IMR-90 (cell line): ENCODE data around the gene MPRIP. TPM values are rescaled to one million over a fixed set of nuclear protein-coding genes. Genes with fewer than 3 reads are reported as not detected.

Source experiments
- ATAC-seq: fragments of 200-7000 bp; cut with Tn5 transposase; 2 replicates; pipeline ENCODE4 v1.9.1; 2020; ENCODE audit warnings: low read depth, mild to moderate bottlenecking, moderate library complexity
- BruUV-seq: library from RNA; stranded (reverse); fragments of 400-500 nt; replicated peaks from 2 replicates; lab custom pipeline; 2021; lab: Mats Ljungman, UMichigan
- CTCF ChIA-PET: fragments of 300-600 bp; formaldehyde crosslinking; extraction: SDS; loops from one replicate; lab custom pipeline; 2021; ENCODE audit warnings: antibody characterized with exemption; lab: Yijun Ruan, JAX
- POLR2A ChIA-PET: fragments of 300-600 bp; sonication (Branson Sonifier 250); formaldehyde crosslinking; loops from one replicate; lab custom pipeline; 2022; ENCODE audit warnings: antibody characterized with exemption; ENCODE audit not compliant: unreplicated experiment; lab: Charles Lee
- DNase-seq: peaks from one replicate; pipeline ENCODE4 v3.0.0; 2013
- H2AFZ ChIP-seq: replicated peaks from 2 replicates; pipeline ENCODE3; 2013; ENCODE audit warnings: low read length, mild to moderate bottlenecking; ENCODE audit not compliant: poor library complexity
- H2AK5ac ChIP-seq: 2 replicates; pipeline ENCODE4 v1.6.1; 2013; ENCODE audit warnings: low read depth, low read length, inconsistent platforms
- H2AK9ac ChIP-seq: replicated peaks from 2 replicates; pipeline ENCODE3; 2013; ENCODE audit warnings: mild to moderate bottlenecking, low read depth, low read length, moderate library complexity; ENCODE audit not compliant: poor library complexity
- H2BK120ac ChIP-seq: 2 replicates; pipeline ENCODE4 v1.6.1; 2013; ENCODE audit warnings: low read depth, low read length, inconsistent platforms
- H2BK15ac ChIP-seq: 3 replicates; pipeline ENCODE4 v1.6.1; 2013; ENCODE audit warnings: low read depth, low read length, inconsistent platforms
- H2BK20ac ChIP-seq: 2 replicates; pipeline ENCODE4 v1.6.1; 2013; ENCODE audit warnings: low read depth, mild to moderate bottlenecking, inconsistent platforms, low read length, moderate library complexity
- H2BK5ac ChIP-seq: 2 replicates; pipeline ENCODE4 v1.6.1; 2013; ENCODE audit warnings: mild to moderate bottlenecking, low read depth, low read length, inconsistent platforms; ENCODE audit not compliant: poor library complexity, severe bottlenecking
- H3K14ac ChIP-seq: replicated peaks from 2 replicates; pipeline ENCODE4 v1.6.1; 2013; ENCODE audit warnings: low read depth, low read length, inconsistent platforms
- H3K18ac ChIP-seq: 2 replicates; pipeline ENCODE4 v1.6.1; 2013; ENCODE audit warnings: low read depth, low read length, control low read depth
- H3K23ac ChIP-seq: 2 replicates; pipeline ENCODE4 v1.6.1; 2013; ENCODE audit warnings: low read depth, low read length, inconsistent platforms
- H3K27ac ChIP-seq: 2 replicates; pipeline ENCODE4 v1.5.1; 2013; ENCODE audit warnings: mild to moderate bottlenecking, control low read depth, low read length; ENCODE audit not compliant: insufficient read depth
- H3K27me3 ChIP-seq: 2 replicates; pipeline ENCODE4 v1.6.1; 2013; ENCODE audit warnings: low read length; ENCODE audit not compliant: control insufficient read depth, insufficient read depth
- H3K36me3 ChIP-seq: 2 replicates; pipeline ENCODE4 v1.6.1; 2013; ENCODE audit warnings: low read length, mixed read lengths; ENCODE audit not compliant: control insufficient read depth, insufficient read depth
- H3K4ac ChIP-seq: 2 replicates; pipeline ENCODE4 v1.6.1; 2013; ENCODE audit warnings: low read depth, low read length, inconsistent platforms
- H3K4me1 ChIP-seq: 2 replicates; pipeline ENCODE4 v1.6.1; 2013; ENCODE audit warnings: low read length, mixed read lengths; ENCODE audit not compliant: control insufficient read depth, insufficient read depth
- H3K4me2 ChIP-seq: 2 replicates; pipeline ENCODE4 v1.6.1; 2013; ENCODE audit warnings: low read depth, mild to moderate bottlenecking, control low read depth, low read length, moderate library complexity
- H3K4me3 ChIP-seq: 2 replicates; pipeline ENCODE4 v1.5.1; 2013; ENCODE audit warnings: low read depth, mild to moderate bottlenecking, control low read depth, low read length, moderate library complexity; ENCODE audit not compliant: insufficient read depth
- H3K56ac ChIP-seq: 2 replicates; pipeline ENCODE4 v1.6.1; 2013; ENCODE audit warnings: low read length, inconsistent platforms; ENCODE audit not compliant: insufficient read depth; ENCODE audit errors: extremely low read depth
- H3K79me1 ChIP-seq, 2 experiments: 2 replicates each; pipeline ENCODE4 v1.6.1; 2013; ENCODE audit warnings: low read length in 2 of 2, inconsistent platforms in 1 of 2, low read depth in 1 of 2
- H3K9ac ChIP-seq: 2 replicates; pipeline ENCODE4 v1.6.1; 2013; ENCODE audit warnings: low read depth, low read length, control low read depth
- H3K9me1 ChIP-seq: 2 replicates; pipeline ENCODE4 v1.6.1; 2013; ENCODE audit warnings: low read length, inconsistent platforms; ENCODE audit not compliant: insufficient read depth
- H3K9me3 ChIP-seq: 2 replicates; pipeline ENCODE4 v1.6.1; 2013; ENCODE audit warnings: low read length; ENCODE audit not compliant: control insufficient read depth, insufficient read depth
- H4K20me1 ChIP-seq: 2 replicates; pipeline ENCODE4 v1.6.1; 2013; ENCODE audit warnings: low read length, inconsistent platforms; ENCODE audit not compliant: insufficient read depth
- H4K5ac ChIP-seq: 2 replicates; pipeline ENCODE4 v1.6.1; 2013; ENCODE audit warnings: mild to moderate bottlenecking, low read depth, low read length, control low read depth
- H4K8ac ChIP-seq, 2 experiments: 2 replicates each; pipeline ENCODE4 v1.6.1; 2013; ENCODE audit warnings: low read depth in 2 of 2, low read length in 2 of 2, control low read depth in 1 of 2, inconsistent platforms in 1 of 2
- H4K91ac ChIP-seq: 2 replicates; pipeline ENCODE4 v1.6.1; 2013; ENCODE audit warnings: low read depth, low read length, inconsistent platforms; ENCODE audit not compliant: insufficient read depth
- BHLHE40 ChIP-seq: fragments of 150-350 bp; IDR thresholded peaks from 2 replicates; pipeline ENCODE4 v1.6.1; 2016; ENCODE audit warnings: mild to moderate bottlenecking, low read depth, low read length
- CEBPB ChIP-seq: IDR thresholded peaks from 2 replicates; pipeline ENCODE4 v1.6.1; 2012; ENCODE audit warnings: low read depth, low read length, improper control_type of control experiment
- CHD1 ChIP-seq: IDR thresholded peaks from 2 replicates; pipeline ENCODE4 v1.6.1; 2012; ENCODE audit warnings: low read depth, low read length, improper control_type of control experiment
- FOS ChIP-seq: fragments of 150-350 bp; IDR thresholded peaks from 2 replicates; pipeline ENCODE4 v1.6.1; 2016; ENCODE audit warnings: low read depth, low read length
- MAFK ChIP-seq: IDR thresholded peaks from 2 replicates; pipeline ENCODE4 v1.6.1; 2012; ENCODE audit warnings: low read depth, low read length, improper control_type of control experiment
- MAZ ChIP-seq: IDR thresholded peaks from 2 replicates; pipeline ENCODE4 v1.6.1; 2012; ENCODE audit warnings: low read depth, mild to moderate bottlenecking, low read length, improper control_type of control experiment, moderate library complexity, borderline replicate concordance
- MXI1 ChIP-seq: IDR thresholded peaks from 2 replicates; pipeline ENCODE4 v1.6.1; 2012; ENCODE audit warnings: low read depth, mild to moderate bottlenecking, low read length, moderate library complexity, borderline replicate concordance
- NFE2L2 ChIP-seq: fragments of 150-350 bp; IDR thresholded peaks from 2 replicates; pipeline ENCODE4 v1.6.1; 2016; ENCODE audit warnings: low read depth, mild to moderate bottlenecking, low read length
- POLR2A ChIP-seq: IDR thresholded peaks from 2 replicates; pipeline ENCODE4 v1.6.1; 2012; ENCODE audit warnings: mild to moderate bottlenecking, low read depth, low read length
- RAD21 ChIP-seq: IDR thresholded peaks from 2 replicates; pipeline ENCODE4 v1.6.1; 2012; ENCODE audit warnings: low read length, improper control_type of control experiment
- RCOR1 ChIP-seq: IDR thresholded peaks from 2 replicates; pipeline ENCODE4 v1.6.1; 2012; ENCODE audit warnings: mild to moderate bottlenecking, low read length, improper control_type of control experiment; ENCODE audit not compliant: insufficient replicate concordance
- RFX5 ChIP-seq: IDR thresholded peaks from 2 replicates; pipeline ENCODE4 v1.8.0; 2012; ENCODE audit warnings: low read depth, mild to moderate bottlenecking, low read length, moderate library complexity
- WGBS, 2 experiments: methylation state at CpG; one replicate each; pipeline versions ENCODE4 v1.1.5 to v1.1.7; 2013; ENCODE audit warnings: missing lambda C conversion rate in 2 of 2; ENCODE audit not compliant: insufficient read length in 1 of 2; ENCODE audit errors: extremely low coverage in 2 of 2; 5-methylcytosine and 5-hydroxymethylcytosine counted together
- dilution Hi-C: fragments of 300-500 bp; cut with HindIII; formaldehyde crosslinking; loops from one replicate; pipeline ENCODE4 v1.14.3; 2018; ENCODE audit warnings: low sequenced_read_pairs; ENCODE audit not compliant: unreplicated experiment
- in situ Hi-C: fragments of 300-500 bp; cut with MboI; formaldehyde crosslinking; loops from 3 replicates; pipeline ENCODE4 v1.14.3; 2019; ENCODE audit warnings: low sequenced_read_pairs, inconsistent platforms, mixed read lengths
- intact Hi-C: fragments of 100-400 bp; cut with micrococcal nuclease; formaldehyde crosslinking; loops from 2 replicates; pipeline ENCODE4 v1.10.0; 2022
- polyA plus RNA-seq, 3 experiments: library from polyadenylated mRNA; depleted of rRNA; stranded (reverse); fragments of >200 nt; gene quantifications; 2 replicates each; pipeline ENCODE4 v1.2.3, GENCODE V29; 2012; ENCODE audit warnings: low replicate concordance in 1 of 3
- total RNA-seq: library from RNA; depleted of rRNA; stranded (reverse); fragments of >200 nt; gene quantifications from 2 replicates; pipeline ENCODE4 v1.2.3, GENCODE V29; 2012
- TF ChIP-seq, protein P1 (sequence below): fragments of 150-350 bp; IDR thresholded peaks from 2 replicates; pipeline ENCODE4 v1.6.1; 2017; ENCODE audit warnings: mild to moderate bottlenecking, antibody characterized with exemption, low read length, low read depth
- TF ChIP-seq, protein P2 (sequence below): fragments of 150-350 bp; IDR thresholded peaks from 2 replicates; pipeline ENCODE4 v1.6.1; 2016; ENCODE audit warnings: low read depth, mild to moderate bottlenecking, low read length, moderate library complexity, borderline replicate concordance
- TF ChIP-seq, protein P3 (sequence below): conservative IDR thresholded peaks from 2 replicates; pipeline ENCODE4 v1.5.1; 2012; ENCODE audit warnings: mild to moderate bottlenecking, low read depth, low read length, improper control_type of control experiment

The MPRIP gene
- total and polyA plus RNA-seq, 2 of the 4 experiments (the other 2 are of a cell fraction) = 111 to 149 TPM

DNA sequence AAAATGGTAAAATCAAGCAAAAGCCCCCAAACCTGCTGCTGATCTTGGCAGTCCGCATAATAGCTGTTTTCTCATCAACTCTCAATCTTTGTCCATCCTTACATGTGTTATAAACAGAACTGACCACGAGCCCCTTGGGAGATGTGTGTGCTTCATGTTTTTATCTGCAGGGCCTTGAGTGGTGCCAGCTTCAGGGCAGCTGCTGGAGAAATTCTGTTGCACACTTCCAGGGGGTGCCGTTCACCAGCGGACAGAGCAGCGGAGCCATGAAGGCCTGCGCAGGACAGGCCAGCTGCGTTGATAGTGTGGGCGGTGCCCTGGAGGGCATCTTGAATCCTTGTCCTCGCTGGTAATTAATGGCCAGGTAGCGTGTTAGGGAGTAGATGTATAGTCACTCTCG, 20.1 kb downstream of the MPRIP start (continued):
- TF ChIP-seq CHD1 = no peak

DNA sequence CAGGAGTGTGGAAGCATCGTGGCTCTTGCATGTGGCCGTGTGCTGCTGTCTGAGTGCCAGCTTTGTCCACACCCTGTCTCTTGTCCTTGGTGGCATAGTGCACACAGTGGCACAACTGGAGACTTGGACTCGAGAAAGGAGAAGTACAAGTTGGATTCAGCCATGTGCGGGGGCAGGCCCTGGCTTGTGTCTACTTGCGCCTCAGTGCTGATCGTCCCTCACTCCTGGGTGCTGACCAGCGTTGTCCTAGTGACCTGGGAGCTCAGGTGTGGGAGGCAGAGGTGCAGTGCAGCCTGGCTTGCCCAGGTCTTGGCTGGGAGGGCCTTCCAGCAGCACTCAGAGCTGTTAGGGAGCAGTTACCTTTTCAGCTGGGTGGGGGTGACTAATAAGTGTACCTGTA, 20.6 kb downstream of the MPRIP start:
- Histone ChIP-seq H3K14ac (no peak overlapping the region), H2AK5ac (peak overlapping the region; percentile 20; the same call in 1 of the 2 replicates), H3K9me1 (peaks cover 53% of the 10 kb centered on the region), H4K8ac (no peak overlapping the region), H3K4me3 (no peak overlapping the region), H3K9me3 (no peaks in the 10 kb centered on the region), H3K4me2 (no peak overlapping the region), H3K23ac (0 out of 2 replicates have a peak overlapping the region, but pooled peaks have one; percentile 31), H3K4me1 (peaks cover 9% of the 10 kb centered on the region), H2BK120ac (no peak overlapping the region), H2AFZ (no peak overlapping the region), H3K18ac (no peak overlapping the region), H3K27me3 (no peaks in the 10 kb centered on the region), H3K36me3 (peaks cover 5% of the 10 kb centered on the region; the same call in 1 of the 2 replicates), H2BK5ac (no peak overlapping the region), H3K27ac (no peak overlapping the region), H4K5ac (no peak overlapping the region), H3K9ac (no peak overlapping the region), H2BK20ac (no peak overlapping the region), H3K4ac (no peak overlapping the region), H3K79me1 (peaks cover 17 to 81% of the 10 kb centered on the region in 2 experiments; a peak in 3 of 4 replicates), H3K56ac (no peak overlapping the region), H4K91ac (no peak overlapping the region), H2AK9ac (no peak overlapping the region), H4K20me1 (peaks cover 87% of the 10 kb centered on the region), H2BK15ac (no peak overlapping the region)
- 89% methylated on average over 3 of the region's 7 CpGs; no CpG with 5 or more reads in 1 of the 2 experiments for WGBS, 2 experiments
- dilution Hi-C loops (no loop called here), in situ Hi-C loops (no loop called here), intact Hi-C loops (no loop called here)
- ATAC-seq (no peak), DNase-seq (no peak)
- CTCF ChIA-PET = no interaction called here
- BruUV-seq = no TSS peak
- POLR2A ChIA-PET = no interaction called here
- no peak for TF ChIP-seq CEBPB
- no peak for TF ChIP-seq FOS
- no peak for TF ChIP-seq CHD1
- no peak for TF ChIP-seq RCOR1
- TF ChIP-seq, protein P1, sequence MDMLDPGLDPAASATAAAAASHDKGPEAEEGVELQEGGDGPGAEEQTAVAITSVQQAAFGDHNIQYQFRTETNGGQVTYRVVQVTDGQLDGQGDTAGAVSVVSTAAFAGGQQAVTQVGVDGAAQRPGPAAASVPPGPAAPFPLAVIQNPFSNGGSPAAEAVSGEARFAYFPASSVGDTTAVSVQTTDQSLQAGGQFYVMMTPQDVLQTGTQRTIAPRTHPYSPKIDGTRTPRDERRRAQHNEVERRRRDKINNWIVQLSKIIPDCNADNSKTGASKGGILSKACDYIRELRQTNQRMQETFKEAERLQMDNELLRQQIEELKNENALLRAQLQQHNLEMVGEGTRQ = no peak
- TF ChIP-seq RFX5 = no peak
- TF ChIP-seq BHLHE40 = no peak
- no peak for TF ChIP-seq NFE2L2
- TF ChIP-seq MAFK = no peak
- TF ChIP-seq, protein P2, sequence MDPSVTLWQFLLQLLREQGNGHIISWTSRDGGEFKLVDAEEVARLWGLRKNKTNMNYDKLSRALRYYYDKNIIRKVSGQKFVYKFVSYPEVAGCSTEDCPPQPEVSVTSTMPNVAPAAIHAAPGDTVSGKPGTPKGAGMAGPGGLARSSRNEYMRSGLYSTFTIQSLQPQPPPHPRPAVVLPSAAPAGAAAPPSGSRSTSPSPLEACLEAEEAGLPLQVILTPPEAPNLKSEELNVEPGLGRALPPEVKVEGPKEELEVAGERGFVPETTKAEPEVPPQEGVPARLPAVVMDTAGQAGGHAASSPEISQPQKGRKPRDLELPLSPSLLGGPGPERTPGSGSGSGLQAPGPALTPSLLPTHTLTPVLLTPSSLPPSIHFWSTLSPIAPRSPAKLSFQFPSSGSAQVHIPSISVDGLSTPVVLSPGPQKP = no peak
- no peak for TF ChIP-seq POLR2A
- TF ChIP-seq, protein P3, sequence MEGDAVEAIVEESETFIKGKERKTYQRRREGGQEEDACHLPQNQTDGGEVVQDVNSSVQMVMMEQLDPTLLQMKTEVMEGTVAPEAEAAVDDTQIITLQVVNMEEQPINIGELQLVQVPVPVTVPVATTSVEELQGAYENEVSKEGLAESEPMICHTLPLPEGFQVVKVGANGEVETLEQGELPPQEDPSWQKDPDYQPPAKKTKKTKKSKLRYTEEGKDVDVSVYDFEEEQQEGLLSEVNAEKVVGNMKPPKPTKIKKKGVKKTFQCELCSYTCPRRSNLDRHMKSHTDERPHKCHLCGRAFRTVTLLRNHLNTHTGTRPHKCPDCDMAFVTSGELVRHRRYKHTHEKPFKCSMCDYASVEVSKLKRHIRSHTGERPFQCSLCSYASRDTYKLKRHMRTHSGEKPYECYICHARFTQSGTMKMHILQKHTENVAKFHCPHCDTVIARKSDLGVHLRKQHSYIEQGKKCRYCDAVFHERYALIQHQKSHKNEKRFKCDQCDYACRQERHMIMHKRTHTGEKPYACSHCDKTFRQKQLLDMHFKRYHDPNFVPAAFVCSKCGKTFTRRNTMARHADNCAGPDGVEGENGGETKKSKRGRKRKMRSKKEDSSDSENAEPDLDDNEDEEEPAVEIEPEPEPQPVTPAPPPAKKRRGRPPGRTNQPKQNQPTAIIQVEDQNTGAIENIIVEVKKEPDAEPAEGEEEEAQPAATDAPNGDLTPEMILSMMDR = no peak
- TF ChIP-seq MAZ = no peak
- no peak for TF ChIP-seq RAD21
- no peak for TF ChIP-seq MXI1
